Measurements from ENCODE around the gene FGF12. TPM values are rescaled to one million over a fixed set of nuclear protein-coding genes. Genes with fewer than 3 reads are reported as not detected.

FGF12 gene
- total RNA-seq, 1 donor from 2014 or later = 9.8 TPM

DNA sequence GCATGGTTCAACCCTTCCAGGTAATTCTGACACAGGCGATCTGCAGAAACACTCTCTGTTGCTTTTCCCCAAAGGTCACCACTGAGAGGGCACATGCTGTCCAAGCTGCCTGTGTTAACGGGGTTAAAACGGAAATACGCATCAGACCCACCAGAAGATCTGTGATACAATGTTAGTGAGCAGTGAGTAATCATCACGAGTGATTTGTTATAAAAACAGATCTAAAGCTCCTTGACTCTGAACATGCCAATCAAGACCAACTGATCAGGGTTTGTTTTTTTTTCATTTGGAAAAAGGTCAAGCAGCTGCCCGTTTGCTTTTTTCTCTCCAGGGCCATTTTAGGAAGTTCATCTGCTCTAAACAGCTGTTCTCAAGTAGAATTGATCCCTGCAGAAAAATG is 43.2 kb downstream of the FGF12 start:
- DNase-seq (ENCODE audit: extremely low spot score, unreplicated experiment) = no peak
- Mint-ChIP-seq H3K36me3 (no peaks in the 10 kb centered on the region), H3K27me3 (no peaks in the 10 kb centered on the region), H3K4me3 (no peak overlapping the region), H3K9me3 (peaks cover 4% of the 10 kb centered on the region), H3K4me1 (ENCODE audit: unreplicated experiment) (no peaks in the 10 kb centered on the region), H3K27ac (no peak overlapping the region)
- TF ChIP-seq, protein P1, sequence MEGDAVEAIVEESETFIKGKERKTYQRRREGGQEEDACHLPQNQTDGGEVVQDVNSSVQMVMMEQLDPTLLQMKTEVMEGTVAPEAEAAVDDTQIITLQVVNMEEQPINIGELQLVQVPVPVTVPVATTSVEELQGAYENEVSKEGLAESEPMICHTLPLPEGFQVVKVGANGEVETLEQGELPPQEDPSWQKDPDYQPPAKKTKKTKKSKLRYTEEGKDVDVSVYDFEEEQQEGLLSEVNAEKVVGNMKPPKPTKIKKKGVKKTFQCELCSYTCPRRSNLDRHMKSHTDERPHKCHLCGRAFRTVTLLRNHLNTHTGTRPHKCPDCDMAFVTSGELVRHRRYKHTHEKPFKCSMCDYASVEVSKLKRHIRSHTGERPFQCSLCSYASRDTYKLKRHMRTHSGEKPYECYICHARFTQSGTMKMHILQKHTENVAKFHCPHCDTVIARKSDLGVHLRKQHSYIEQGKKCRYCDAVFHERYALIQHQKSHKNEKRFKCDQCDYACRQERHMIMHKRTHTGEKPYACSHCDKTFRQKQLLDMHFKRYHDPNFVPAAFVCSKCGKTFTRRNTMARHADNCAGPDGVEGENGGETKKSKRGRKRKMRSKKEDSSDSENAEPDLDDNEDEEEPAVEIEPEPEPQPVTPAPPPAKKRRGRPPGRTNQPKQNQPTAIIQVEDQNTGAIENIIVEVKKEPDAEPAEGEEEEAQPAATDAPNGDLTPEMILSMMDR (conservative IDR thresholded peaks at IDR 0.05) = no peak

DNA sequence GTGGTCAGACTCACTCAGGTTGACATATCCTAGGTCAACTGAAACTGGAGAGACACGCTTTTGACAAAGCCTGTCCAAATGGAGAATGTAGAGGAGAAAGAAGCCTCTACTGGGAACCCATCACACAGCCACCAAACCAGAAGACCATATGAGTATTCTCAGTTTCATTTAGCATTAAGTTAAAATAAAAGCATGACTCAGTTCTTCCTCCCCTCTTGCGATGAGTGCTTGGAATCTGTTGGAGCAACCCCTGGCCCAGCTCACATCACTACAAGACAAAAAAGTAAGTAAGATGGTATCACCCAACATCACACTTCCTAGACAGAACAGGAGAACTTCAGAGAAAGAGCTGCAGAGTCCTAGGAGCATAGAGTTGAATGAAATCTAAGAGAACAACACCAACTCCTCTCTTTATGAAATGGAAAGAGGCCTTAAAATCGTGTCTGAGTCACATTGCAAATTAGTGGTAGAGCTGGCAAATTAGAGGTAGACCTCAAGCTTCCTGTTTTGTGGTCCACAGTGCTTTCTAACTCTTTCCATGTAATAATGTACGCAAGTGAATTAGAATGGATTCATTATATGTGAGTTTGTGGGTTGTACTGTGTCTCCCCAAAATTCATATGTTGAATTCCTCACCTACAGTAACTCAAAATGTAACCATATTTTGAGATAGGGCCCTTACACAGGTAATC is 51.2 kb downstream of the FGF12 start:
- Mint-ChIP-seq H3K36me3 (no peaks in the 10 kb centered on the region), H3K27me3 (peaks cover under 1% of the 10 kb centered on the region), H3K4me3 (no peak overlapping the region), H3K27ac (no peak overlapping the region), H3K4me1 (ENCODE audit: unreplicated experiment) (no peaks in the 10 kb centered on the region), H3K9me3 (no peaks in the 10 kb centered on the region)
- TF ChIP-seq, protein P1 (conservative IDR thresholded peaks at IDR 0.05) = no peak
- no peak for DNase-seq (ENCODE audit: extremely low spot score, unreplicated experiment)

DNA sequence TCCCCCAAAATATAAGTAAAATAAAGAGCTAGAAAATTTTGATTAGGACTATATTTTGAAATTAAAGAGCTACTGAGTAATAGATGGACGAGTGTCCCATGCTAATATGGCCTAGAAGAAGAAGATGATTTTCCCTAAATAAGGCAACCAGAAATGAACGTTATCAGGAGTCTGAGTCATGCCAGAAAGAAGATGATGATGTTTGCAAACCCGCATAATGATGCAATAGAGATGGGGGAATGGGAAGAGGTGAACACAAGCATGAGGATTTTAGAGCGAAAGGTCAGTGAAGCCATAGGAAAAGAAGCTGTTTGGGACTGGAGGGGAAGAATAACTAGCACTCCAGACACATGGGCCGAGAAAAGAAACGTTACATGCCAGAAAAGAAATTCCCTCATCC is 71.7 kb downstream of the FGF12 start:
- Mint-ChIP-seq H3K4me3 (no peak overlapping the region), H3K4me1 (ENCODE audit: unreplicated experiment) (no peaks in the 10 kb centered on the region), H3K9me3 (no peaks in the 10 kb centered on the region)

DNA sequence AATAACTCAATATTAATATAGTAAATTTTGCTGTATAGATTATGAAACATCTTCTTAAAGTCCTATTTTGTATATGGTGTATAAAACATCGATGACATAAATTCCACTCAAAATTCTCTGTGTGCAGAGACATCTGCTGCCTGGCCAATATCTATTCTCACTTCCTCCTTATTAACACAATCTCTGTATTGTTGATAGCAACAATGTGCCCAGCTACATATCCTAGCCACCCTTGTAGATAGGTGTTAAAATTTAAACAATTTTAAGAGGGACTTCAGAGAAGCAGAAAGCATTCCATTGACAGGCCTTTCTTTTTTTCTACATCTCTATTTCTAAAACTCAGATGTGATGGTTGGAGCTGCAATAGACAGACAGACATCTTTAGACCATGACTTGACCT is 72.3 kb downstream of the FGF12 start:
- Mint-ChIP-seq H3K4me3 (no peak overlapping the region), H3K27ac (no peak overlapping the region), H3K27me3 (no peaks in the 10 kb centered on the region), H3K36me3 (no peaks in the 10 kb centered on the region), H3K9me3 (no peaks in the 10 kb centered on the region), H3K4me1 (ENCODE audit: unreplicated experiment) (no peaks in the 10 kb centered on the region)
- no peak for DNase-seq (ENCODE audit: extremely low spot score, unreplicated experiment)
- TF ChIP-seq, protein P1 (conservative IDR thresholded peaks at IDR 0.05) = no peak

More for the DNA sequence above, 71.7 kb downstream of the FGF12 start:
- Mint-ChIP-seq H3K36me3 (no peaks in the 10 kb centered on the region), H3K27me3 (no peaks in the 10 kb centered on the region), H3K27ac (no peak overlapping the region)
- no peak for DNase-seq (ENCODE audit: extremely low spot score, unreplicated experiment)
- TF ChIP-seq, protein P1 (conservative IDR thresholded peaks at IDR 0.05) = no peak

DNA sequence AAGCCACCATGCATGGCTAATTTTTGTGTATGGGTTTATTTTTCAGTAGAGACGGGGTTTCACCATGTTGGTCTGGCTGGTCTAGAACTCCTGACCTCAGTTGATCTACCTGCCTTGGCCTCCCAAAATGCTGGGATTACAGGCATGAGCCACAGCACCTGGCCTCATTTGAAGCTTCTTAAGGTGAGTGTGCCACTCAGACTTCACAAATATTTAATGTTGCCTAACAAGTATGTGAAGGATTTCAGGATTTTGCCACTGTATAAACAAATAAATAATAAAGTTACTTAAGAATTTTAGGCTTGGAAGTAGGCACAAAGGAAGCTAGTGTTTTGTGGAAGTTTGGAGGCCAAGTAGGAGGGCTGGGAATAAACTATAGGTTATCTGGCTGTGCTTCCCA is 73.5 kb downstream of the FGF12 start:
- no peak for DNase-seq (ENCODE audit: extremely low spot score, unreplicated experiment)
- Mint-ChIP-seq H3K27me3 (no peaks in the 10 kb centered on the region), H3K4me3 (no peak overlapping the region), H3K27ac (no peak overlapping the region), H3K36me3 (no peaks in the 10 kb centered on the region), H3K9me3 (no peaks in the 10 kb centered on the region), H3K4me1 (ENCODE audit: unreplicated experiment) (no peaks in the 10 kb centered on the region)
- TF ChIP-seq, protein P1 (conservative IDR thresholded peaks at IDR 0.05) = no peak

Data from type B pancreatic cell (in vitro differentiated cells).